Epithelial cell of proximal tubule (primary cell): Measurements from ENCODE around the gene VANGL1. TPM values are rescaled to one million over a fixed set of nuclear protein-coding genes. Genes with fewer than 3 reads are reported as not detected.

ENCODE experiments used
- DNase-seq: peaks from one replicate; pipeline ENCODE4 v3.0.0-alpha.2; 2011; ENCODE audit warnings: low read depth
- H3K4me3 ChIP-seq: 2 replicates; pipeline ENCODE4 v1.5.1; 2011; ENCODE audit warnings: low read depth, mild to moderate bottlenecking, low read length
- CTCF ChIP-seq: conservative IDR thresholded peaks from 2 replicates; pipeline ENCODE4 v1.5.1; 2012; ENCODE audit warnings: low read depth, mild to moderate bottlenecking, low read length
- total RNA-seq: library from RNA; depleted of rRNA; stranded (reverse); fragments of >200 nt; gene quantifications from 2 replicates; pipeline ENCODE4 v1.2.3, GENCODE V29; 2015

VANGL1 gene
- total RNA-seq, 1 donor from 2014 or later: 16.1 TPM

- H3K4me3 ChIP-seq: no peak overlapping the region
- no peak for TF ChIP-seq CTCF
- DNase-seq: no peak
Observed at GRCh38 chr1:115643666-115644065, 1.9 kb downstream of the VANGL1 start.

GRCh38 chr1:115644109-115644508 is 2.3 kb downstream of the VANGL1 start:
- no peak overlapping the region for H3K4me3 ChIP-seq
- TF ChIP-seq CTCF: no peak
- no peak for DNase-seq

- TF ChIP-seq CTCF: no peak
- H3K4me3 ChIP-seq: no peak overlapping the region
- no peak for DNase-seq
Observed at GRCh38 chr1:115647047-115647446, 5.3 kb downstream of the VANGL1 start.

GRCh38 chr1:115647507-115647906 is 5.7 kb downstream of the VANGL1 start:
- no peak for TF ChIP-seq CTCF
- DNase-seq: no peak
- H3K4me3 ChIP-seq: no peak overlapping the region

GRCh38 chr1:115647919-115648650 is 6.3 kb downstream of the VANGL1 start:
- no peak for DNase-seq
- no peak overlapping the region for H3K4me3 ChIP-seq
- no peak for TF ChIP-seq CTCF

- no peak for DNase-seq
- no peak overlapping the region for H3K4me3 ChIP-seq
- no peak for TF ChIP-seq CTCF
Observed at GRCh38 chr1:115648717-115649691, 7.2 kb downstream of the VANGL1 start.
